Measurements from ENCODE around the gene DGKB. TPM values are rescaled to one million over a fixed set of nuclear protein-coding genes. Genes with fewer than 3 reads are reported as not detected.

Gene DGKB
- total and polyA plus RNA-seq, 8 donors = 0.20 to 260 (median 3.2) TPM; not detected in 4

DNA sequence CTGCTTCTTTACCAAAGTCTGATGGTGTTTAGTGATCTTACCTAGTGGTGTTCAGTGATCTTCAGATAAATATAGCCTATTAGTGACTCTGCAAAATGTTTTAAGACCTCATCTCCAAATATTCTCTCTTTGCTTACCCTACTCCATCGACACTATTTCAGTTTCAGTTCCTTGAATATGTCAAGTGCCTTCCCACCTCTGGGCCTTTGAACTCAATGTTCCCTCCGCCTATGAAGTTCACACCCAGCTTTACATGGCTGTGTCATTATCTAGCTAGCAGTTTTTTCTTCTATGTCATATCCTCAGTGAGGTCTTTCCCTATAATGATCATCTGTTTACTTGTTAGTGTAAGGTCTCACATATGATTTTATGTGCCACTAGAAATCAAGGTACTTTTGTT, 322.6 kb downstream of the DGKB start:
- H3K27me3 ChIP-seq = no peaks in the 10 kb centered on the region
- no peaks in the 10 kb centered on the region for H3K36me3 ChIP-seq
- peaks cover 0 to 5% (median 4%) of the 10 kb centered on the region in 4 donors for H3K9me3 ChIP-seq
- H3K27ac ChIP-seq = no peak overlapping the region
- no peak overlapping the region for H3K4me3 ChIP-seq
- no peak for TF ChIP-seq POLR2AphosphoS5 (IDR thresholded peaks at IDR 0.05)
- no peak for TF ChIP-seq EP300 (IDR thresholded peaks at IDR 0.05)
- no peak for TF ChIP-seq POLR2A (IDR thresholded peaks at IDR 0.05)
- TF ChIP-seq, protein P1, sequence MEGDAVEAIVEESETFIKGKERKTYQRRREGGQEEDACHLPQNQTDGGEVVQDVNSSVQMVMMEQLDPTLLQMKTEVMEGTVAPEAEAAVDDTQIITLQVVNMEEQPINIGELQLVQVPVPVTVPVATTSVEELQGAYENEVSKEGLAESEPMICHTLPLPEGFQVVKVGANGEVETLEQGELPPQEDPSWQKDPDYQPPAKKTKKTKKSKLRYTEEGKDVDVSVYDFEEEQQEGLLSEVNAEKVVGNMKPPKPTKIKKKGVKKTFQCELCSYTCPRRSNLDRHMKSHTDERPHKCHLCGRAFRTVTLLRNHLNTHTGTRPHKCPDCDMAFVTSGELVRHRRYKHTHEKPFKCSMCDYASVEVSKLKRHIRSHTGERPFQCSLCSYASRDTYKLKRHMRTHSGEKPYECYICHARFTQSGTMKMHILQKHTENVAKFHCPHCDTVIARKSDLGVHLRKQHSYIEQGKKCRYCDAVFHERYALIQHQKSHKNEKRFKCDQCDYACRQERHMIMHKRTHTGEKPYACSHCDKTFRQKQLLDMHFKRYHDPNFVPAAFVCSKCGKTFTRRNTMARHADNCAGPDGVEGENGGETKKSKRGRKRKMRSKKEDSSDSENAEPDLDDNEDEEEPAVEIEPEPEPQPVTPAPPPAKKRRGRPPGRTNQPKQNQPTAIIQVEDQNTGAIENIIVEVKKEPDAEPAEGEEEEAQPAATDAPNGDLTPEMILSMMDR (IDR thresholded peaks at IDR 0.05) = no peak
- intact Hi-C loops (cut with DNase I; ENCODE audit: low total_unique reads) = no loop called here
- no peak for DNase-seq
- 61 to 80% (median 69%) methylated on average over 2 of the region's 2 CpGs for WGBS, 5 donors
- H3K4me1 ChIP-seq = no peaks in the 10 kb centered on the region

DNA sequence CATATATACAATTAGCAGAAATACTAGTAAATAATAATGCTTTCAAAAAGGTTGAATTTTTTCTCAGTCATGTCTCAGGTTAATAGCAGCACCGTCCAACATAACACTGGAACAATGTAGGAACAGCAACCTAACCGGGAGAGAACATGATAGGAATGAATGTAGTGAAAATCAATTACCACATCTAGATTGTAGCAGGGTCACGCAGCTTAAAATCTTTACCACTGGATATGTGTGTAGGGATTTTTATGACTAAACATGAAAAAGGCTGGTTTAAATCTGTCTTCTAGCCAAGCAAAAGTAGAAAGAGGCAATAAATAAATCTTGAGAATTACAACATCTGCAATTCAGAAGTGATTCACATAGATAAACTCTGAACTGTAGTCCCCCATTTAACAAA, 326.0 kb downstream of the DGKB start:
- Histone ChIP-seq H3K27me3 (no peaks in the 10 kb centered on the region), H3K4me1 (no peaks in the 10 kb centered on the region), H3K4me3 (no peak overlapping the region), H3K9me3 (no peaks in the 10 kb centered on the region), H3K27ac (no peak overlapping the region), H3K36me3 (no peaks in the 10 kb centered on the region)
- intact Hi-C loops (cut with DNase I; ENCODE audit: low total_unique reads) = no loop called here
- TF ChIP-seq EP300 (IDR thresholded peaks at IDR 0.05) = no peak
- TF ChIP-seq POLR2AphosphoS5 (IDR thresholded peaks at IDR 0.05) = no peak
- no peak for TF ChIP-seq POLR2A (IDR thresholded peaks at IDR 0.05)
- TF ChIP-seq, protein P1 (IDR thresholded peaks at IDR 0.05) = no peak
- DNase-seq = no peak
- 81 to 87% (median 86%) methylated on average over 3 of the region's 3 CpGs for WGBS, 5 donors

DNA sequence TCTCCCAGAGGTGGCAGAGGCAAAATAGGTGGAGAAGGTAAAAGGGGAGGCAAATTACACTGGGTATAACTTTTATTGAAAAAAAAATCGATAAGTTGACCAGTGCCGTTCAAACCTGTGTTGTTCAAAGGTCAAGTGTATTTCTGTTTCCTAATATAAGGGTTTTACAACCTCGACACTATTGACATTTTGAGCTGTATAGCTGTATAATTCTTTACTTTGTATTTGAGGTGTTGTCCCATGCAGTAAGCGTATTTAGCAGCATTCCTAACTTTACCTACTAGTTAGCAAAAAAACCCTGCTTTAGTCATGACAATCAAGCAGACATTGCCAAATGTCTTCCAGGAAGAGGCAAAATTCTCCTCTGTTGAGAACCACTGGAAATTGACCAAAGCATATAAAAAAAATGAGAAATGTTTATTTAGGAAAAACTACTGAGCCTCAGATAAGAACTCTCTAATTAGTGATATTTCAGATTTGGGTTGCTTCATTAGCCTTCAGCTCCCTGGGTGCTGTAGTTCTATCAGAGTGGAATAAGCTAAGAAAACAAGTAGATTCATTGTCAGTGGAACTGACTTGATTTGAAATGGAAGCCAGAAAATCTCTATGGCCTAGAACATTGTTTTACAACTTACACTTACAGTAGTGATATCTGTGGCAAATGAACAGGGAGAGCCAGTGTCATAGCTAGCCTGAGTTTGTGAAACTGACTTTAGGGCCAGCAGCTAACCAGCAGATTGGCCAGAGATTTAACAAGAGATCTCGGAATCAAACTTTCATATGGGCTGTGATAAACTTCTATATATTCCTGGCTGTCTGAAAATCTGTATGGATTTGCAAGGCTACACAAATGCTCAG, 331.6 kb downstream of the DGKB start:
- TF ChIP-seq POLR2A (IDR thresholded peaks at IDR 0.05) (no peak), EP300 (IDR thresholded peaks at IDR 0.05) (no peak), POLR2AphosphoS5 (IDR thresholded peaks at IDR 0.05) (no peak)
- TF ChIP-seq, protein P1 (IDR thresholded peaks at IDR 0.05) = no peak
- Histone ChIP-seq H3K4me1 (no peaks in the 10 kb centered on the region), H3K36me3 (no peaks in the 10 kb centered on the region), H3K27me3 (no peaks in the 10 kb centered on the region), H3K27ac (no peak overlapping the region), H3K9me3 (no peaks in the 10 kb centered on the region), H3K4me3 (no peak overlapping the region)
- WGBS, 5 donors = 80 to 87% (median 86%) methylated on average over 5 of the region's 5 CpGs
- no peak for DNase-seq
- intact Hi-C loops (cut with DNase I; ENCODE audit: low total_unique reads) = no loop called here

DNA sequence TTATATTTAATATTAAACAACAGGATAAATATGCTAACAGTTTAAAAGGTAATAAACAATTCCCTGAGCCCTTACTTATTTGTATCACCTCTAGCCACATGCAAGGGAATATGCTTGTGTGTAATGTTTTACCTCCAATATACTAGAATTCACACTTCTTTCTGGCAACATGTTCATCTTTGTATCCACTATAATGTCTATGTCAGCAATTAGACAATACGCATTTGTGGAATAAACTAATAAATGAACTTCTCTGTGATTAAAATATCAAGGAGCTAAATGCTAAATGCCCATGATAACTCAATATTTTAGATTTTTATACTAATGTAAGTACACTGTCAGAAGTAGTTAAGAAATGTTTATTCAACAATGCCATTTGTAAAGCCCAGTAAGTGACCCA, 350.5 kb downstream of the DGKB start:
- intact Hi-C loops (cut with DNase I; ENCODE audit: low total_unique reads) = no loop called here
- no peaks in the 10 kb centered on the region for H3K9me3 ChIP-seq
- no peaks in the 10 kb centered on the region for H3K4me1 ChIP-seq
- H3K4me3 ChIP-seq = no peak overlapping the region
- no peaks in the 10 kb centered on the region for H3K36me3 ChIP-seq
- WGBS, 5 donors = 76 to 93% (median 84%) methylated on average over 1 of the region's 1 CpG
- TF ChIP-seq, protein P1 (IDR thresholded peaks at IDR 0.05) = no peak
- TF ChIP-seq EP300 (IDR thresholded peaks at IDR 0.05) (no peak), POLR2AphosphoS5 (IDR thresholded peaks at IDR 0.05) (no peak), POLR2A (IDR thresholded peaks at IDR 0.05) (no peak)
- no peak overlapping the region for H3K27ac ChIP-seq
- DNase-seq = no peak
- H3K27me3 ChIP-seq = no peaks in the 10 kb centered on the region

Data from stomach (tissue), 9 donors.